Kidney epithelial cell (primary cell): Measurements from ENCODE around the gene ADD1. TPM values are rescaled to one million over a fixed set of nuclear protein-coding genes. Genes with fewer than 3 reads are reported as not detected.

Experiments used
- DNase-seq: peaks from one replicate; pipeline ENCODE4 v3.0.0-alpha.2; 2010; ENCODE audit warnings: low read depth
- H3K27me3 ChIP-seq: 2 replicates; pipeline ENCODE4 v1.6.0; 2011; ENCODE audit warnings: low read length; ENCODE audit not compliant: control insufficient read depth, insufficient read depth
- H3K36me3 ChIP-seq: 2 replicates; pipeline ENCODE4 v1.5.1; 2011; ENCODE audit warnings: low read length; ENCODE audit not compliant: control insufficient read depth, insufficient read depth
- H3K4me3 ChIP-seq: 2 replicates; pipeline ENCODE4 v1.5.1; 2011; ENCODE audit warnings: low read depth, mild to moderate bottlenecking, control low read depth, low read length
- CTCF ChIP-seq: IDR thresholded peaks from 2 replicates; pipeline ENCODE4 v1.5.1; 2011; ENCODE audit warnings: mild to moderate bottlenecking, moderate library complexity, low read length, control low read depth, inconsistent platforms; ENCODE audit not compliant: insufficient read depth, poor library complexity, severe bottlenecking
- total RNA-seq: library from RNA; depleted of rRNA; stranded (reverse); fragments of >200 nt; gene quantifications from 2 replicates; pipeline ENCODE4 v1.2.3, GENCODE V29; 2015

ADD1 gene
- total RNA-seq, 1 donor from 2014 or later = 132 TPM

GRCh38 chr4:2941138-2942036 lies 97.7 kb downstream of the ADD1 start:
- no peak for DNase-seq
- H3K27me3 ChIP-seq = no peaks in the 10 kb centered on the region
- H3K4me3 ChIP-seq = no peak overlapping the region
- H3K36me3 ChIP-seq = peaks cover 14% of the 10 kb centered on the region
- no peak for TF ChIP-seq CTCF

GRCh38 chr4:2942037-2942531 lies 98.4 kb downstream of the ADD1 start:
- TF ChIP-seq CTCF = no peak
- Histone ChIP-seq H3K4me3 (no peak overlapping the region), H3K27me3 (no peaks in the 10 kb centered on the region), H3K36me3 (peaks cover 14% of the 10 kb centered on the region)
- no peak for DNase-seq

GRCh38 chr4:2942532-2943363 lies 99.1 kb downstream of the ADD1 start:
- no peaks in the 10 kb centered on the region for H3K27me3 ChIP-seq
- no peak for TF ChIP-seq CTCF
- H3K4me3 ChIP-seq = no peak overlapping the region
- DNase-seq = no peak
- H3K36me3 ChIP-seq = peaks cover 12% of the 10 kb centered on the region

GRCh38 chr4:2943364-2944090 lies 99.9 kb downstream of the ADD1 start:
- H3K27me3 ChIP-seq = no peaks in the 10 kb centered on the region
- peaks cover 12% of the 10 kb centered on the region for H3K36me3 ChIP-seq
- no peak overlapping the region for H3K4me3 ChIP-seq
- TF ChIP-seq CTCF = no peak
- no peak for DNase-seq

GRCh38 chr4:2944091-2944482 lies 100.4 kb downstream of the ADD1 start:
- Histone ChIP-seq H3K27me3 (no peaks in the 10 kb centered on the region), H3K36me3 (peaks cover 8% of the 10 kb centered on the region), H3K4me3 (no peak overlapping the region)
- DNase-seq = no peak
- TF ChIP-seq CTCF = no peak
